ENCODE data around the gene CCL21. TPM values are rescaled to one million over a fixed set of nuclear protein-coding genes. Genes with fewer than 3 reads are reported as not detected.
"Not testable (repeated sequence)": the region's sequence is repeated elsewhere in the genome, so short reads cannot be mapped to it uniquely, and the experiment has no call there.

CCL21 gene
- total RNA-seq, 4 donors from 2014 or later, result 54.7 to 85.2 (median 70.3) TPM

DNA sequence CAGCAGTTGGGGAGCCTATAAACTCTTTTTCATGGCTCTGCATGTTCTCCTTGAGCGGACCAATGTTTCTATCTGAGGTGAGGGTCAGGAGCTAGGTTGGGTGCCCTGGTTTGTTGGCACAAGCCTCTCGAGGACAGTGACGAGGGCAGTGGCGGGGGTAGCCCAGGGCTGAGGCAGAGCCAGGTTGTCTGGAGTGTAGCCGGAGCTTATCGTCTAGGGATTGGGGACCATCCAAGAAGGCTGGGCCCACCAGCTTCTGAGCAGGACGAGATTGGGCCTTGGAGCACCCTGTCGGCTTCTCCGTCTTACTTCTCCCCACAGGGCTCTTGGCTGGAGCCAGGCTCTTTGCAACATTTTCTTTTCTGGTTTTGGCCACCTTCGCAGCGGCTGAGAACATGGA is 13.2 kb upstream of the CCL21 start:
- no peak for DNase-seq
- Histone ChIP-seq H3K4me3 (no peak overlapping the region), H3K4me1 (no peaks in the 10 kb centered on the region), H3K9me3 (no peaks in the 10 kb centered on the region), H3K27me3 (no peaks in the 10 kb centered on the region), H3K27ac (no peak overlapping the region), H3K36me3 (no peaks in the 10 kb centered on the region)
- TF ChIP-seq POLR2A (IDR thresholded peaks at IDR 0.05), result no peak
- TF ChIP-seq, protein P1, sequence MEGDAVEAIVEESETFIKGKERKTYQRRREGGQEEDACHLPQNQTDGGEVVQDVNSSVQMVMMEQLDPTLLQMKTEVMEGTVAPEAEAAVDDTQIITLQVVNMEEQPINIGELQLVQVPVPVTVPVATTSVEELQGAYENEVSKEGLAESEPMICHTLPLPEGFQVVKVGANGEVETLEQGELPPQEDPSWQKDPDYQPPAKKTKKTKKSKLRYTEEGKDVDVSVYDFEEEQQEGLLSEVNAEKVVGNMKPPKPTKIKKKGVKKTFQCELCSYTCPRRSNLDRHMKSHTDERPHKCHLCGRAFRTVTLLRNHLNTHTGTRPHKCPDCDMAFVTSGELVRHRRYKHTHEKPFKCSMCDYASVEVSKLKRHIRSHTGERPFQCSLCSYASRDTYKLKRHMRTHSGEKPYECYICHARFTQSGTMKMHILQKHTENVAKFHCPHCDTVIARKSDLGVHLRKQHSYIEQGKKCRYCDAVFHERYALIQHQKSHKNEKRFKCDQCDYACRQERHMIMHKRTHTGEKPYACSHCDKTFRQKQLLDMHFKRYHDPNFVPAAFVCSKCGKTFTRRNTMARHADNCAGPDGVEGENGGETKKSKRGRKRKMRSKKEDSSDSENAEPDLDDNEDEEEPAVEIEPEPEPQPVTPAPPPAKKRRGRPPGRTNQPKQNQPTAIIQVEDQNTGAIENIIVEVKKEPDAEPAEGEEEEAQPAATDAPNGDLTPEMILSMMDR (IDR thresholded peaks at IDR 0.05), result no peak

DNA sequence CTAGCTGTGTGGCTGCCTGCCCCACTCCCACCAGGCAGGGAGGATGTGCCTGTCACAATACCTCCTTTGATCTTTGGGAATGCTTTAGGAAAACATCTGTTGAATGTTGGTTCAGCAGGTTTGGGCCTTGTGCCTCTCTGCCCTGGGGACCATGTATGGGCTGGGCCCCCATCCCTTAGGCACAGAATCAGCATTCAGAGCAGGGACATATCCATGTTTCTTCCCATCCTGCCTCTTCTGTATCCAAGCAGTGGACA is 9.8 kb upstream of the CCL21 start:
- DNase-seq, H3K4me3 ChIP-seq, H3K27me3 ChIP-seq, H3K36me3 ChIP-seq, H3K9me3 ChIP-seq, H3K4me1 ChIP-seq, H3K27ac ChIP-seq: not testable (repeated sequence)

DNA sequence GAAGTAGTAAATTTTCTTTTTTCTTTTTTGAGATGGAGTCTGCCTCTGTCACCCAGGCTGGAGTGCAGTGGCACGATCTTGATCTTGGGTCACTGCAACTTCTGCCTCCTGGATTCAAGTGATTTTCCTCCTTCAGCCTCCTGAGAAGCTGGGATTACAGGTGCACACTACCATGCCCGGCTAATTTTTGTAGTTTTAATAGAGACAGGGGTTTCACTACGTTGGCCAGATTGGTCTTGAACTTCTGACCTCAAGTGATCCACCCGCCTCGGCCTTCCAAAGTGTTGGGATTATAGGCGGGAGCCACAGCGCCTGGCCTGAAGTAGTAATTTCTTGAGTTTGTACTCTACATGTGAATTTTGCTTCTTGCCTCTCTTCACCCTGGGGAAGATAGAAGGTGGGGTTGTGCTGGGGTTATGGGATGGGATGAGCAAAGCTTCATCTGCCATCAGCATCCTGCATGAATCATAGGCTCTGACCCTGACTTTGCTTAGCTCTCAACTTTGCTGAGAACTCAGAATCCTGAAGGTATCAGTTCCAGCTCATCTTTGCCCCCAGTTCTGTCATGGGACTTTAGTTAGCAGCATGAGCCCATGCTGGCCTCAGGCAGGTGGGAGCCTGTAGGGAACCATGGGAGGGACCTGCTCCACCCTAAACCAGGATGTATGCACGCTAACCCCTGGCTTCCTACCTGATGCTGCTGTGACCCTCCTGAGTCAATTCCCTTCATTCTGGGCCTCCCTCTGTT is 9.3 kb upstream of the CCL21 start:
- Histone ChIP-seq H3K4me3 (no peak overlapping the region), H3K9me3 (no peaks in the 10 kb centered on the region), H3K27ac (no peak overlapping the region), H3K27me3 (no peaks in the 10 kb centered on the region), H3K36me3 (no peaks in the 10 kb centered on the region), H3K4me1 (no peaks in the 10 kb centered on the region)
- TF ChIP-seq, protein P1 (IDR thresholded peaks at IDR 0.05), result no peak
- no peak for TF ChIP-seq POLR2A (IDR thresholded peaks at IDR 0.05)
- no peak for DNase-seq

GRCh38 chr9:34717996-34718614 is 8.2 kb upstream of the CCL21 start:
- H3K27ac ChIP-seq, result no peak overlapping the region
- H3K36me3 ChIP-seq, result no peaks in the 10 kb centered on the region
- no peaks in the 10 kb centered on the region for H3K4me1 ChIP-seq
- TF ChIP-seq, protein P1 (IDR thresholded peaks at IDR 0.05), result no peak
- TF ChIP-seq POLR2A (IDR thresholded peaks at IDR 0.05), result no peak
- H3K9me3 ChIP-seq, result no peaks in the 10 kb centered on the region
- DNase-seq, result no peak
- no peaks in the 10 kb centered on the region for H3K27me3 ChIP-seq
- no peak overlapping the region for H3K4me3 ChIP-seq

GRCh38 chr9:34716711-34717110 is 6.8 kb upstream of the CCL21 start:
- TF ChIP-seq, protein P1 (IDR thresholded peaks at IDR 0.05), result no peak
- no peak for TF ChIP-seq POLR2A (IDR thresholded peaks at IDR 0.05)
- DNase-seq, result no peak
- Histone ChIP-seq H3K27me3 (no peaks in the 10 kb centered on the region), H3K27ac (no peak overlapping the region), H3K4me1 (no peaks in the 10 kb centered on the region), H3K36me3 (no peaks in the 10 kb centered on the region), H3K9me3 (no peaks in the 10 kb centered on the region), H3K4me3 (no peak overlapping the region)

- no peaks in the 10 kb centered on the region for H3K9me3 ChIP-seq
- H3K27ac ChIP-seq, result no peak overlapping the region
- no peak for DNase-seq
- no peaks in the 10 kb centered on the region for H3K27me3 ChIP-seq
- no peak overlapping the region for H3K4me3 ChIP-seq
- TF ChIP-seq, protein P1 (IDR thresholded peaks at IDR 0.05), result no peak
- no peak for TF ChIP-seq POLR2A (IDR thresholded peaks at IDR 0.05)
- H3K36me3 ChIP-seq, result no peaks in the 10 kb centered on the region
- H3K4me1 ChIP-seq, result no peaks in the 10 kb centered on the region
These were observed 5.8 kb upstream of the CCL21 start for GRCh38 chr9:34715639-34716215.
